HG02610 (cell line): ENCODE measurements around the gene GFAP.

Source experiments
- ATAC-seq: cut with Tn5 transposase; IDR thresholded peaks from one replicate; pipeline ENCODE4 v1.9.1; 2021; ENCODE audit warnings: mild to moderate bottlenecking, moderate library complexity; ENCODE audit not compliant: unreplicated experiment

Gene GFAP

DNA sequence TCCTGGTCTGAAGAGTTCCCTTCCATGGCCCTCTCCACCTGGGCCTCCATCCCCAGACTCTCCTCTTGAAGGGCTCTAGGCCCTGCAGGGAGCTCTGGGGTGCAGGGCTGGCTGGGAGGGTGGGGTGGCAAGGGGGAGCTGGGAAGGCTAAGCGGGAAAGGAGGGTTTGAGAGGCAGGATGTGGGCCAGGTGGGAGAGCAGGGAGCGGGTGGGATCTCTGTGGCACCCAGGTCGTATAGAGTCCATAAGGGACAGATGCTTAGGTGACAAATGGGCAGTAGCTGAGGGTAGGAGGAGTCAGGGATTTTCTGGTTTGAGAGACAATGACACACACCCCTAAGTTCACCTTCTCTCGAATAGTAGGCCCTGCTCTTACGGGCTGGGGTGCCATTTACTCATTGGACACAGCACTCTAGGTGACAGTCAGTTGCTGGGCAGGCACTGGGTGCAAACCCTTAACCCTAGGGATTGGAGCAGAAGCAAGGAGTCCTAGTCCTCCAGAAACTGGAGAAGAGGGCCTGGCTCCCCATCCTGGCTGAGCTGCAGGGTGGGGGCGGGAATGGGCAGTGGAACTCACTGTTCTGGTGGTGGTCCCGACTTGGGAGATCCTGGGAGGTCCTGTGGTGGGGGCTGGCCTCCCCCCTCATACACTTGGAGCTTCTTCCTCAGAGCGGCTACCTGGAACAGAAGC lies 16.9 kb upstream of the GFAP start:
- no peak for ATAC-seq

DNA sequence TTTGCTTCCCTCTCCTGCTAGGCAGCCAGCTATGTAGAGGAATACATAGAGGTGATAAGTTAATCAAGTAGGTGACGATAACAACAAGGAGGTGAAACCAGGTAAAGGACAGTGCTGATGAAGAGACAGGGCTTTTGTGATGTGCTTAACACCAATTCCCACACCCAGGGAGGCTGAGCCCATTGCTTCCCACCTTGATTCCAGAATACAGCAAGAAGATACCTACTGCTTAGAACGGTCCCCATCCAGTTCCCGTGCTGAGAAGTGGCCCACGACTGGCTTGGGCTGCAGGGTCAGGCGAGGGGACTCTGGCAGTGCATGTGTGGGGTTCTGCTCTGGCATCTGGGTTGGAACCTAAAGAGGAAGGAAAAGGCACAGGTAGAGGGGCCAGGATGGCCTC lies 16.1 kb upstream of the GFAP start:
- ATAC-seq, result no peak

DNA sequence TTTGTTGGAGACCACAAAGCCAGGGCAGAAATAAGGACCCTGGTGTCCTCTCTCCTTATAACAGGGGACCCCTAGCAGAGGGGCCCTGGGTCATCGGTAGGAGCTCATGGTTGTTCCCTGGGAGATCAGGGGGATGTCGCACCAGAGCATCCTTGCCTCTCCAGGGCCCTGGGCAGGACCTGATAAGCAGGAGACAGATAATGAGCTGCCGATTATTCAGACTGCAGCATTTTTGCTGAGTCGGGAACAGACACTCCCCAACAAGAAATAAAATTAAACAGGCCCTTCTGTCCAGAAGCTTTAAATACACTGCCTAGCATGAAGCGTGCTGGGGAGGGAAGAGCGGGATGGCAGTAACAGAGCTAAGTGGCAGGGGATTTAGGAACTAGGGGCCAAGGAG lies 15.4 kb upstream of the GFAP start:
- ATAC-seq, result no peak

DNA sequence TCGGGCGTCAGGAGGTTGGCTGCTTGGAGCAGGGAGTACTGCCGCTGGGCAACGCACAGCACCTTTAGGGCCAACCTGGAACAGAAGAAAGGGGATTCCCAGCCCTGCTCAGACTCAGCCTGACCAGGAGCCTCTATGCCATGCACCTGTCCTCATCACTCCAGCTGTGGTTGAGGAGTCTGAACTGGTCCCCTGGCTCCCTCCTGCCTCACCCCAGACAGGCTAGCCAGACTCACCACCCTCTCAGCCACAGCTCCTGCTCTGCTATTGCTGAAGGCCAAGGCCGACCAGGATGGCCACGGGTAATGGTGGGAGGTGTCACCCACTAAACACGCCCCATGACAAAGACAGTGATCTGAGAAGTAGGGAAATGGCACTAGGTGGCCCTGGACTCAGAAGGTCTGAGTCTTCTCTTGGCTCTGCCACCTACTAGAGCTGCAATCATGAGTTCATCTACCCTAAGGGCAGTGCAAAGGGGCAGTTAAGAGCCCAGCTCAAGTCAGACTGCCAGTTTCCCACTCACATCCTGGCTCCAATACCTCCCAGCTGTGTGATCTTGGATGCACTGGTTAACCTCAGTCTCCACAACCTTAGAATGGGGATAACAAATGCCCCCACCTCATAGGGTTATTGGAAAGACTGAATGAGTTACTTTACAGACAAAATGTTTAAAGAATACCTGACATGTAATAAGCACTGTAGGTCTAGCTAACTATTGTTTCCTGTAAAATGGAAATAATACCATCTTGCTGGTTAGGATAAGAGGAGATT lies 13.8 kb upstream of the GFAP start:
- ATAC-seq, result no peak

DNA sequence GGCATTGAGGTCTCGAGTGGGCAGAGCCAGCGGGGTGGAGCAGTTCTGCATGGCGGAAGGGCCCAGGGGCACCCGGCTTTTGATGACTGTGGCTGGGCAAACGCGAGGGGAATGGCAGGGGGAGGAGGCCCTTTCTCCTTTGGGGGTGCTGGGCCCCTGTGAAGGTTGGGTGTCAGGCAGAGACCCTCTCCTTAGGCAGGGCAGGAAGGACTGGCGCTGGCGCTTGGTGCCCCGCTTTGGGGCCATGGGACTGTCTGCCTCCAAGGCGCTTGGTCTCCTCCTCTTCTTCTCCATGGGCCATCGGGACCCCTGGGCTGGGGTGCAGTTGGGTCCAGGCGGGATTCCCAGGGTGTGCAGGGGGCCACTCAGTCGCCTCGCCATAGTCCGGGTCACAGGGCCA lies 12.8 kb upstream of the GFAP start:
- ATAC-seq, result no peak

DNA sequence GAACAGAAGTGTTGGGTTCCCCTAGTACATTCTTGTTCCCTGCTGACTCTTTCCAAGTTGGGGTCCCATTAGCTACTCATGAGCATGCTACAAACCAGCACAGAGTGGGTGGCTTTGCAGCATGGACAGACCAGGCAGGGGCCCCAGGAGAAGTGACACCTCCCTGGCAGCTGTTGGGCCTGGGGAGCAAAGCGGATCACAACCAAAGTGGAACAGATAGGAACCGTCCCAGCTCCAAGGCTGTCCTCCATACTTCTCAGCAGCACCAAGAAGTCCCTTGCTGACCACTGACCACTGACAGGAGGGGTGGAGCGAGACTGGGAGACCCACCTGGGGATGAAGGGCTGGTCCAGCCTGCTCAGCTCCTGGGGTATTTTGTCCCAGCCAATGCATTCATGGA lies 12.4 kb upstream of the GFAP start:
- no peak for ATAC-seq

DNA sequence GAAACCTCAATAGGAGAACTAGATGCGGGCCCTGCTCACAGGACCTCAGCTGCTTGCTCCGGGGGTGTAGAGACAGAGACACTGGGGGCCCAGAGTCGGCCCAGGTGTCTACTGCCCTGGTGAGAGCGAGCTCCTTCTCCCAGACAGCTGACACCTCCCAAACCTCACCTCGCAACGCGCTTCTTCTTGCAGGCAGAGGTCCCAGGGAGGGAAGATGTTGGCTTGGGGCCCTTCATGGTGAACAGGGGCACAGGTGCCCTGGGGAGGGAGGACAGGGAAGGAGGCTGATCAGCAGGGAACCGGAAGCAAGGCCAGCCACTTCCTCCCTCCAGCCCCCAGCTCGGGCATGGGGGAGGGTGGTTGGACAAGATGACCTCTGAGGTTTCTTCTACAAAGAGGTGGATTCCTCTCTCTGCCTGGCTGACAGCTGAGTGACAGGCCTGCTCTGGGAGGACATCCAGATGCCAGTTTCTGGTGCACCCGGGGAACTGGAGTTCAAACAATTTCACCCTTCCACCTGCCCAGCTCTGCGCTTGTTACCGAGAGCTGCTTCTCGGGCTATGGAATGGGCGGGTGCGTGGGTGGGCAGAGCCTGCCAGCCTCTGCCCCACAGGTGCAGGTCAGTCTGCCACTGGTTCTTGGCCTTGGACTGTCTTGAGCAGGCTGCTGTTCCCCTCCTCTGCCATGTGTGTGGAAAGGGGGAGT lies 11.7 kb upstream of the GFAP start:
- ATAC-seq, result no peak

DNA sequence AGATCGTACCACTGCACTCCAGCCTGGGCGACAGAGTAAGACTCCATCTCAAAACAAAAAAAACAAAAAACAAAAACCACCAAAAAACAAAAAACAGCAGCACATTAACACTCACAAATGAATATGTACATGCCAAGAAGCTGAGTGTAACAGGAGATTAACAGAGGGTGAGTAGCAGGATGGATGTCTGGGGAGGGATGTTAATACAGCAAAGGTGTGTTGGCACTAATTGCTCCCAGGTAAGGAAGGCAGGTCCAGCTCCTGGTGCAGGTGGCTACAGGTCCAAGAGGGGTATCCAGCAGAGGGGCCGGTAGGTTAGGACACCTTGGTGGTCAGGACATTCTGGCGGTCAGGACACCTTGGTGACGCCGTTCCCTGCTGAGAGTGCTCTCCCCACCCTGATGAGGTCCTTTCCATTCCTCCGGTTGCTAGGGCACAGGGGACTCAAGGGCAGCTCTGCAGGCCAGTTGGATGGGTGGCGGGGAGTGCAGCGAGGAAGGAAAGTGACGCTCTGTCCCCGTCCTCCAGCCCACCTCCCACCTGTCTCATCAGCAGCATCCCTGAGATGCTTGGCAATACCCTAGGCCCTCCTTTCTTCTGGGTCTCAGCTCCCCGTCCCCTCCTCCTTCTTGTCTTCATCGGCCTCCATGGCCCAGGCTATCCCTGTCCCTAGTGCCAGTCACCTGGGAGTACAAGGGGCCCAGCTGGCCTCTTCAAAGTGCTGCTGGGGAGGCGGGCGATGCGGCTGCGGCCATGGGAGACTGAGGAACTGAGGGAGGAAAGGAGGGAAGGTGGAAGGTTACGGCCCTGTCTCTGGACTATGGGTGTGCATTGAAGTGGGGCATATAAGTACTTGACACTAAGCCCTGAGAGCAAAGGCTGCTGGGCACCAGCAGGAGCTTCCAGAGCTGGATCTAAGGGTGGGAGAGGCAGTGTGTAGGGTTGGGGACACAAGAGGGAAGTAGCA lies 10.7 kb upstream of the GFAP start:
- ATAC-seq, result no peak

DNA sequence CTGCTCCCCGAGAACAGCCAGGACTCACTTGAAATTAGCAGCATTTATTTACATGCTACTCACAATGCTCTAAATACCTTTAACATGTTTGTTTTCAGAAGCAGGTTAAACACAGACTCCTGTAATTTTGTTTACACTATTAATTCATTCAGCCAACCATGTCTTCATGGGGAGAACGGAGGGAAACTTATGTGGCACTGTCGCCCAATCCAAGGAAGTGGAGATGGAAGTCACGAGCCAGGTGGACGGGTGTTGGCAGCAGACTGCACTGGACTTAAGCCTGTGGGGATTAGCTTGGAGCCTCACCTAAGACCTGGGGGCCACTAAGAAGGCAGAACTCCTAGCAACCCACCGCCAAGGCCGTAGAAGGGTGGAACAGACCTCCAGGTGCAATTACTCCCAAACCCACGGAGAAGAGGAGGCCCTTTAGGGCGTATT lies 8.8 kb upstream of the GFAP start:
- no peak for ATAC-seq

DNA sequence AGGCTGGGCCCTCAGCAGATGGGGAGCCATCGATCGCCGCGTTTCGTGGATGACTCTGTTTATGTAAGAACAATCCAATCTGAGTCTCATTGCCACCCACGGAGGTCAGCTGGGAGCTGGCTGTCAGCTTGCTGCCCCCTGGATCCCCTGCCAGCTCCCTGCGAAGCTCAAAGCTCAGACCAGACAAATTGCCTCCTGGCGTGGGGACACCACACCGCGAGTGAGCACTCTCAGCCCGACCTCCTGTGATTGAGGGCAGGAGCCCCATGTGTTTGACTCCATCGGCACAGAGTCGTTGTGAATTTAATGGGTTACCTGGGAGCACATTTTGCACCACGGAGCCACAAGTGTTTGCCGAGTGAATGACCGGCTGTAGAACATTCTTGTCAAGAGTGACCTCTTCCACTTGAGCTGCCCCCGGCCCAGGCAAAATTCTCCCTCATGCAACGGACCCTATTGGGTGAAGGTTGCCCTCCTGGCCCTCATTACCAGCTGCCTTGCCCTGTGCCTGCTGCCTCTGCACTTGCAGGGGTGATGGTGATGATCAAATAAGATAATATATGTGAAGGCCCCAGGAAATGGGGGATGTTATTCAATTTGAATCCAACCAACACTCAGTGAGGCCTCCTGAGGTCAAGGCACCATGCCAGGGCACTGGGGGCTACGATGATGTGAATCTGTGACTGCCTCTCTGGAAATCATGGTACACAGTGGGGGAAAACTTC lies 7.6 kb upstream of the GFAP start:
- ATAC-seq, result no peak

DNA sequence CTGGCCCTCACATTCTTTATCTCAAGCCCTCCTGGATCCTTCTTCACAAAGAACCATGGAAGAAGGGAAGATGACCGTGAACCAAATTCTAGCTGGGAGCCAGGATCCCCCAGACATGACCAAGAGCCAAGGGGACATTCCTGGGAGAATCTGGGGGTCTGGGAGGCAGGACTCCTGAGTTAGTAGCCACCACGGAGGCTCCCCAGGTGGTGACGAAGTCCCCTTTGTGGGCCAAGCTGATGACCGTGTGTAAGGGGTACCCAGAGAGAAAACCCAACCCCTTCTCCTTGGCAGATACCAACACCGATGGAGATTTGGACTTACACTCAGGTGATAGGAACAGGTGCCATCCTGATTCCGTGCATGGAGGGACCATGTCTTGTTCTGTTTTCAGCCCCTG lies 6.8 kb upstream of the GFAP start:
- no peak for ATAC-seq

DNA sequence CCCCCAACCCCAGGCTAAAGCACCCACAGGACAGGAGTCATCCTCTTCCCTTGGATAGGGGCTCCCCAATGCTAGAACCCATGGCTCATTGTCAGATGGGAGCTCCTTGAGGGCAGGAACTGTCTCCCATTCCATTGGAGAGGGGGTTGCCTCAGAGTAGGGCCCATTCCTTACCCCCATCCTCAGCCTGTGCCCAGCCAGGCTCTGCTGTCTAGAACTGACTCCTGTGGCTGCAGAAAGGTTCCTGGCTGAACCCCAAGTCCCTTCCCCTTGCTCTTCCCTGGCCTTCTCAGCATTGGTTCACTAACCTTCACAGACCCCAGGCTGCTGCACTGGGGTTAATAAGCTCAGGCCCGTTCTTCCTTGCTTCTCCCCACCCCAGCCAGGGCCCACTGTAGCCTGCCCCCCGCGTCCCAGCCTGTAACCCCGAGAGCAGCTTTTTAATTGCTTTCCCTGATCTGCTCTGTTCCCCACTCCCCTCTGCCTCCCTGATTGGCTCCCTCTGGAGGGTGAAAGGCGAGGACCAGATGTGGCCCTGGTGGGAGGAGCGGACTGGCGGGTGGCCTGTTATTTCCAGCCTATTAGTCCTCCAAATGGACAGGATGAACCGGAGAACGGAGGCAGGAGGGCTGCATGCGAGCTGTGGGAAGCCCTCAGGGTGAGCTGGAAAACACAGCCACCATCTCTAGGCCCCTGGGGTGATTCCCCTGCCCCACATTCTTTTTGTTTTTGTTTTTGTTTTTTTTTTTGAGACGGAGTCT lies 6.0 kb upstream of the GFAP start:
- ATAC-seq, result no peak

DNA sequence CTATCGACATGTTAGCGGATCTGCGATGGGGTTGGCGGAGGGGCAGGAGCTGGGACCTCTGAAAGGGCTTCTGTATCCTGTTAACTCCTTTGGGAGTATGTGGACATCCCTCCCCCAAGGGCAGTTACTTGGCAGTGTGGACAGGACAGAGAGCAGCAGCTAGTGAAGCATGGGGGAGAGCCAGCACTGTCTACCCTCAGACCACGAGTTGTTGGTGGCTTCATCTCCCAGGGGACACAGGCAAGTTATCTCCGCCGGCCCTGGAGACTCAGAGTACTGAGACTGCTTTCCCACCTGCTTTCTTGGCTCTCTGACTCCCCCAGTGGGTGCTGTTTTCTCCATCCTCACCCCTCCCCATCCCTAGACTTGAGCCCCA lies 5.3 kb upstream of the GFAP start:
- ATAC-seq, result no peak

DNA sequence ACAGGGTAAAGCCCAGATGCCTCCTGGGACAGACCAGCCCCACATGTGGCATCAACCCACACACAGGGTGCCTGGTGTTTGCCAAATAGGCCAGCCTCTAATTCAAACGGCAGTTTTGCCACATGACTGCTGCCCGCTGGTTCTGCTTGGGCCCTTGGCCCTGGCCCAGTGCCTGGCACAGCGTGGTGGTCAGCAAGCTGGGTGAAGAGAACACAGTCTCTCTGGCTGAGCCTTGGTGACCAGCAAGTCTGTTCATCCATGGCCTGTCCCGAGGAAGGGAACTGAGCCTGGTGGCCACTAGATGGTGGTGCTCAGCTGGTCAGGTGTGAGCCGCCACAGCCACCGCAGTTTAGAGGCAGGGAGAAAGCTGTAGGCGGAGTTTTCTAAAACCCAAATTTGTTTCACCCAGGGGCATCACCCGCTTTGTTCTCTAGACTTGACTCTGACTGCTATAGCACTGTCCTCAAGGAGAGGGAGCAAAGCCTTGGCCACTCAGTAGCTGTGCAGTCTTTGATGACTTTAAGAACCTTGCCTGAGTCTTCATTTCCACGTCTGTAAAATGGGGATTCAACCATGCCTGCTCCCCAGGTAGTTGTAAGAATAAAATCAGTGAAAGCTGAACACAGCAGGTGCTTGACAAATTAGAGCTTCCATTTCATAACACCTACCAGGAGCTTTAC lies 4.7 kb upstream of the GFAP start:
- ATAC-seq, result peak; percentile 68

DNA sequence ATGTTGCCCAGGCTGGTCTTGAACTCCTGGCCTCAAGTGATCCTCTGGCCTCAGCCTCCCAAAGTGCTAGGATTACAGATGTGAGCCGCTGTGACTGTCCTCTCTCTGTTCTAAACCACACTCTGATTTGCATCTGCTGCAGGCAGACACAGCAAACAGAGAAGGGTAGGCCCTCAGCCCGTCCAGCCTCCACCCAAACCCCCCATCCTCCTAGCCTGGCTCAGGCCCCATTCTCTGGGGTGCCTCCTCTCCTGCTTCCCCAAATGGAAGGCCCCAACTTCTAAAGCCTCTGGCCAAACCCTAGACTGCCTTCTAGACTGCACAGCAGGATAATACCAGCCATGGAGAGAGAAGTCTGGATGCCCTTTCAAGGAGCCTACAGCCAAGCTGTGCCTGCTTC lies 4.1 kb upstream of the GFAP start:
- ATAC-seq, result no peak

DNA sequence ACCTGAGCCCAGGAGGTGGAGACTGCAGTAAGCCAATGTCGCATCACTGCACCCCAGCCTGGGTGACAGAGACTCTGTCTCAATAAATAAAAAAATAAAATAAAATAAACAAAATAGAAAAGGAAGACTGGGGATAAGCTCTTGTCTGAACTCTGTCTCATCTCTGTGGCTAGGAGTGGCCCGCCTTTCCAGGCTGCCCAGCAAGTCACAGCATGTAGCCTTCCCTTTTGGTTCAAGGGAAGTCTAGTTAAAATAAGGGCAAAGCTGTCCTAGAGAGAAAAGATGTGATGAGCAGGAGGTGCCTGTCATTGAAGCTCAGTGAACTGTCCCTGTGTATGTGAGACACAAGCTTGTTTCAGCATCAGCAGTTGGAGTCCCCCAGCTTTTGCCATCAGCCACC lies 2.7 kb upstream of the GFAP start:
- ATAC-seq, result no peak

DNA sequence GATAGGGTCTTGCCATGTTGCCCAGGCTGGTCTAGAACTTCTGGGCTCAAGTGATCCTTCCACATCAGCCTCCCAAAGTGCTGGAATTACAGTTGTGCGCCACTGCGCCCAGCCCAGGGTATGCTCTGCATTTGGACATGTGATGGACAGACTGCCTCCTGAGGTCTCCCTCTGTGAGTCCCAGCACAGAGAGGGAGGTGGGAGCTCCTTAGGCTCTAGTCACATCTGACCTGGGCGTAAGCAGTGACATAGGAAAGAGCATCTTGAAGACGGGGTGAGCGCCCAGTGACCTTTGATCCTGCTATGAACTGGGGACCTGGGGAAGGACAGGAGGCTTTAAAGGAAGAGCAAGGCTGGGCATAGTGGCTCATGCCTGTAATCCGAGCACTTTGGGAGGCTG lies 2.2 kb upstream of the GFAP start:
- ATAC-seq, result no peak

DNA sequence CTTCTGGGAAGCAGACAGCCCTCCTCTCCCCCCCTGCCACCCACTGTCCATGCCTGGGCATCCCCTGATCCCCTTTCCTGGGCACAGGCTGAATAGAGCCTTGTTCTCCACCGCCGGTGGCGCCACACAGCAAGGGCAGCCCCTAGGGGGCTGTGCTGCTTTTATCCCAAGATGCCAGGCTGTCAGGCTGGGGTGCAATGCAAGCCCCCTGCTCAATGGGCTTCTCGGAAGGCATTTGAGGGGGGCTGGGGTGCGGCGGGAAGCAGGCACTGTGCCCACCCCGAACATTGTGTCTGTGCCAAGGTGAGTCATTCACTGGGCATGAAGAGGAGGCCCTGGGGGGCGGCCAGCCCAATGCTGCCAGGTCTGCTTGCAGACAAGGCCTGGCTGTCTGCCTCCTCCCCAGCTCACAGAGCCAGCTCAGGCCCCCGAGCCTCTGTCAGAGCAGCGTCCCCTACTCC lies 1.5 kb upstream of the GFAP start:
- ATAC-seq, result no peak
